Ishikawa (cell line): ENCODE results near the gene HUS1.

Source experiments
- CEBPB ChIP-seq: IDR thresholded peaks from 2 replicates; pipeline ENCODE4 v1.6.1; 2012
- CREB1 ChIP-seq: IDR thresholded peaks from 2 replicates; pipeline ENCODE4 v1.6.1; 2012; ENCODE audit warnings: low read depth
- EGR1 ChIP-seq: IDR thresholded peaks from 2 replicates; pipeline ENCODE4 v1.6.1; 2012
- EP300 ChIP-seq: IDR thresholded peaks from 2 replicates; pipeline ENCODE4 v1.6.1; 2012; ENCODE audit warnings: borderline replicate concordance
- FOXM1 ChIP-seq: IDR thresholded peaks from 2 replicates; pipeline ENCODE4 v1.6.1; 2012; ENCODE audit warnings: low read depth, borderline replicate concordance
- NFIC ChIP-seq: IDR thresholded peaks from 2 replicates; pipeline ENCODE4 v1.6.1; 2012
- RAD21 ChIP-seq: IDR thresholded peaks from 2 replicates; pipeline ENCODE4 v1.6.1; 2012; ENCODE audit warnings: low read depth
- TAF1 ChIP-seq: IDR thresholded peaks from 2 replicates; pipeline ENCODE4 v1.6.1; 2012; ENCODE audit warnings: low read depth, mild to moderate bottlenecking
- TCF12 ChIP-seq: IDR thresholded peaks from 2 replicates; pipeline ENCODE4 v1.6.1; 2012; ENCODE audit warnings: low read depth
- TEAD4 ChIP-seq: IDR thresholded peaks from 2 replicates; pipeline ENCODE4 v1.6.1; 2012
- YY1 ChIP-seq: IDR thresholded peaks from 2 replicates; pipeline ENCODE4 v1.6.1; 2012; ENCODE audit warnings: low read depth
- ZBTB7A ChIP-seq: IDR thresholded peaks from 2 replicates; pipeline ENCODE4 v1.6.1; 2012; ENCODE audit warnings: low read depth
- TF ChIP-seq, protein P1 (sequence below): IDR thresholded peaks from 2 replicates; pipeline ENCODE4 v1.6.1; 2012; ENCODE audit warnings: low read depth, mild to moderate bottlenecking
- TF ChIP-seq, protein P2 (sequence below): IDR thresholded peaks from 2 replicates; pipeline ENCODE4 v1.6.1; 2012
- TF ChIP-seq, protein P3 (sequence below): IDR thresholded peaks from 2 replicates; pipeline ENCODE4 v1.6.1; 2012

Gene HUS1

GRCh38 chr7:47914717-47915615 is 64.4 kb downstream of the HUS1 start:
- TF ChIP-seq EGR1 (no peak), FOXM1 (no peak), RAD21 (no peak), TCF12 (no peak), CREB1 (no peak), YY1 (no peak), ZBTB7A (no peak), EP300 (no peak), CEBPB (no peak), NFIC (no peak), TEAD4 (no peak), TAF1 (no peak)
- TF ChIP-seq, protein P1, sequence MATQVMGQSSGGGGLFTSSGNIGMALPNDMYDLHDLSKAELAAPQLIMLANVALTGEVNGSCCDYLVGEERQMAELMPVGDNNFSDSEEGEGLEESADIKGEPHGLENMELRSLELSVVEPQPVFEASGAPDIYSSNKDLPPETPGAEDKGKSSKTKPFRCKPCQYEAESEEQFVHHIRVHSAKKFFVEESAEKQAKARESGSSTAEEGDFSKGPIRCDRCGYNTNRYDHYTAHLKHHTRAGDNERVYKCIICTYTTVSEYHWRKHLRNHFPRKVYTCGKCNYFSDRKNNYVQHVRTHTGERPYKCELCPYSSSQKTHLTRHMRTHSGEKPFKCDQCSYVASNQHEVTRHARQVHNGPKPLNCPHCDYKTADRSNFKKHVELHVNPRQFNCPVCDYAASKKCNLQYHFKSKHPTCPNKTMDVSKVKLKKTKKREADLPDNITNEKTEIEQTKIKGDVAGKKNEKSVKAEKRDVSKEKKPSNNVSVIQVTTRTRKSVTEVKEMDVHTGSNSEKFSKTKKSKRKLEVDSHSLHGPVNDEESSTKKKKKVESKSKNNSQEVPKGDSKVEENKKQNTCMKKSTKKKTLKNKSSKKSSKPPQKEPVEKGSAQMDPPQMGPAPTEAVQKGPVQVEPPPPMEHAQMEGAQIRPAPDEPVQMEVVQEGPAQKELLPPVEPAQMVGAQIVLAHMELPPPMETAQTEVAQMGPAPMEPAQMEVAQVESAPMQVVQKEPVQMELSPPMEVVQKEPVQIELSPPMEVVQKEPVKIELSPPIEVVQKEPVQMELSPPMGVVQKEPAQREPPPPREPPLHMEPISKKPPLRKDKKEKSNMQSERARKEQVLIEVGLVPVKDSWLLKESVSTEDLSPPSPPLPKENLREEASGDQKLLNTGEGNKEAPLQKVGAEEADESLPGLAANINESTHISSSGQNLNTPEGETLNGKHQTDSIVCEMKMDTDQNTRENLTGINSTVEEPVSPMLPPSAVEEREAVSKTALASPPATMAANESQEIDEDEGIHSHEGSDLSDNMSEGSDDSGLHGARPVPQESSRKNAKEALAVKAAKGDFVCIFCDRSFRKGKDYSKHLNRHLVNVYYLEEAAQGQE = no peak
- TF ChIP-seq, protein P2, sequence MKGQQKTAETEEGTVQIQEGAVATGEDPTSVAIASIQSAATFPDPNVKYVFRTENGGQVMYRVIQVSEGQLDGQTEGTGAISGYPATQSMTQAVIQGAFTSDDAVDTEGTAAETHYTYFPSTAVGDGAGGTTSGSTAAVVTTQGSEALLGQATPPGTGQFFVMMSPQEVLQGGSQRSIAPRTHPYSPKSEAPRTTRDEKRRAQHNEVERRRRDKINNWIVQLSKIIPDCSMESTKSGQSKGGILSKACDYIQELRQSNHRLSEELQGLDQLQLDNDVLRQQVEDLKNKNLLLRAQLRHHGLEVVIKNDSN = no peak
- TF ChIP-seq, protein P3, sequence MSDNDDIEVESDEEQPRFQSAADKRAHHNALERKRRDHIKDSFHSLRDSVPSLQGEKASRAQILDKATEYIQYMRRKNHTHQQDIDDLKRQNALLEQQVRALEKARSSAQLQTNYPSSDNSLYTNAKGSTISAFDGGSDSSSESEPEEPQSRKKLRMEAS = no peak
